ENCODE measurements around the gene TMPRSS11B. TPM values are rescaled to one million over a fixed set of nuclear protein-coding genes. Genes with fewer than 3 reads are reported as not detected.
"Not testable (repeated sequence)": the region's sequence is repeated elsewhere in the genome, so short reads cannot be mapped to it uniquely, and the experiment has no call there.

The TMPRSS11B gene
- polyA plus RNA-seq, 3 donors = not detected

DNA sequence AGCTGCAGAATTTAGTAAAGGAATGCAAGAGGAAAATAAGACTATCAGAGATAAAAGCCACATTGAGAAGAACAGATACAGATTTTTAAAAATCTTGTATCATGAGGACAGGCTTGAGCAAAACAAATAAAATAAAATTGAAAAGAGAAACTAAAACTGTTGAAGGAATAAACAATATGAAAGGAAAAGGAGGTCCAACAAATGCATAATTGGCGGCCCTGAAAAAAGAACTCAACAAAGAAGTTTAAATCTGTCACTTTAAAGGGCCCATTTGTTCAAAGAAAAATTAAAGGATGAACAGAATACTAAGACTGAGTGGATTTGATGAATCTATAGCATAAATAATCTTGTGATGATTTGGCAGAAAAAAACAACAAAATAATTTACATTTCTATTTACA is 36.5 kb downstream of the TMPRSS11B start:
- Mint-ChIP-seq H3K27me3 (ENCODE audit: low read depth in 3 of 3) (peaks cover 0 to 5% (median 0%) of the 10 kb centered on the region in 3 donors), H3K27ac (no peak overlapping the region), H3K4me1 (no peaks in the 10 kb centered on the region), H3K9me3 (peaks cover 5 to 18% (median 14%) of the 10 kb centered on the region in 7 donors), H3K36me3 (no peaks in the 10 kb centered on the region), H3K4me3 (no peak overlapping the region)
- H3K4me1 ChIP-seq (ENCODE audit: control insufficient read depth in 1 of 2, insufficient read depth in 2 of 2, low read length in 2 of 2) = no peaks in the 10 kb centered on the region
- no peaks in the 10 kb centered on the region for H4K20me1 ChIP-seq (ENCODE audit: insufficient read depth, low read length)
- H3K27me3 ChIP-seq (ENCODE audit: control insufficient read depth in 2 of 2, insufficient read depth in 2 of 2, low read length in 2 of 2) = no peaks in the 10 kb centered on the region
- no peak overlapping the region for H3K9ac ChIP-seq (ENCODE audit: insufficient read depth, low read length, poor library complexity, severe bottlenecking)
- no CpG with 5 or more reads among the region's 1 CpG for WGBS (ENCODE audit: insufficient coverage)
- H3K36me3 ChIP-seq (replicated peaks in 1 of 2; ENCODE audit: control insufficient read depth in 1 of 2, insufficient read depth in 2 of 2, low read length in 2 of 2) = no peaks in the 10 kb centered on the region
- no peaks in the 10 kb centered on the region for H3K79me2 ChIP-seq (ENCODE audit: insufficient read depth, low read length)
- TF ChIP-seq CTCF (IDR thresholded peaks at IDR 0.05) = no peak
- DNase-seq = no peak
- intact Hi-C loops (cut with micrococcal nuclease) = no loop called here
- H3K4me3 ChIP-seq (replicated peaks in 1 of 3; ENCODE audit: low read depth in 2 of 3, low read length in 3 of 3) = no peak overlapping the region
- H3K4me2 ChIP-seq (replicated peaks; ENCODE audit: extremely low read depth, low read length, poor library complexity, severe bottlenecking) = no peak overlapping the region
- no peak overlapping the region for H3K27ac ChIP-seq (ENCODE audit: low read depth in 1 of 2, low read length in 2 of 2)
- peaks cover 3 to 4% of the 10 kb centered on the region in 2 donors for H3K9me3 ChIP-seq (replicated peaks in 1 of 2; ENCODE audit: control insufficient read depth in 1 of 2, insufficient read depth in 1 of 2, low read length in 2 of 2)
- no peak overlapping the region for H2AFZ ChIP-seq (ENCODE audit: insufficient read depth, low read depth, low read length, poor library complexity, severe bottlenecking)

DNA sequence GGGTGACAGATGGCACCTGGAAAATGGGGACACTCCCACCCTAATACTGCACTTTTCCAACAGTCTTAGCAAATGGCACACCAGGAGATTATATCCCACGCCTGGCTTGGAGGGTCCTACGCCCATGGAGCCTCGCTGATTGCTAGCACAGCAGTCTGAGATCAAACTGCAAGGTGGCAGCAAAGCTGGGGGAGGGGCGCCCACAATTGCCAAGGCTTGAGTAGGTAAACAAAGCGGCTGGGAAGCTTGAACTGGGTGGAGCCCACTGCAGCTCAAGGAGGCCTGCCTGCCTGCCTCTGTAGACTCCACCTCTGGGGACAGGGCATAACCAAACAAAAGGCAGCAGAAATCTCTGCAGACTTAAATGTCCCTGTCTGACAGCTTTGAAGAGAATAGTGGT is 51.2 kb downstream of the TMPRSS11B start:
- H3K27ac Mint-ChIP-seq = not testable (repeated sequence)

More for the DNA sequence above, 51.2 kb downstream of the TMPRSS11B start:
- H3K9ac ChIP-seq (ENCODE audit: insufficient read depth, low read length, poor library complexity, severe bottlenecking); H4K20me1 ChIP-seq (ENCODE audit: insufficient read depth, low read length); H3K36me3 Mint-ChIP-seq; H3K4me2 ChIP-seq (replicated peaks; ENCODE audit: extremely low read depth, low read length, poor library complexity, severe bottlenecking); H3K4me1 ChIP-seq (ENCODE audit: control insufficient read depth in 1 of 2, insufficient read depth in 2 of 2, low read length in 2 of 2); H3K27ac ChIP-seq (ENCODE audit: low read depth in 1 of 2, low read length in 2 of 2); H3K4me1 Mint-ChIP-seq; H3K27me3 Mint-ChIP-seq (ENCODE audit: low read depth in 3 of 3); H3K4me3 Mint-ChIP-seq; H3K36me3 ChIP-seq (replicated peaks in 1 of 2; ENCODE audit: control insufficient read depth in 1 of 2, insufficient read depth in 2 of 2, low read length in 2 of 2); intact Hi-C loops (cut with micrococcal nuclease); H3K27me3 ChIP-seq (ENCODE audit: control insufficient read depth in 2 of 2, insufficient read depth in 2 of 2, low read length in 2 of 2); H2AFZ ChIP-seq (ENCODE audit: insufficient read depth, low read depth, low read length, poor library complexity, severe bottlenecking); H3K79me2 ChIP-seq (ENCODE audit: insufficient read depth, low read length); H3K4me3 ChIP-seq (replicated peaks in 1 of 3; ENCODE audit: low read depth in 2 of 3, low read length in 3 of 3); DNase-seq: not testable (repeated sequence)
- 97% methylated on average over 5 of the region's 5 CpGs for WGBS (ENCODE audit: insufficient coverage)
- peaks cover 6 to 13% (median 8%) of the 10 kb centered on the region in 7 donors for H3K9me3 Mint-ChIP-seq
- H3K9me3 ChIP-seq (replicated peaks in 1 of 2; ENCODE audit: control insufficient read depth in 1 of 2, insufficient read depth in 1 of 2, low read length in 2 of 2) = peaks cover 0 to 14% of the 10 kb centered on the region in 2 donors

All from CD14-positive monocyte (primary cell).